Retinal pigment epithelial cell (primary cell): ENCODE data around the gene PHF8.

Experiments used
- DNase-seq: peaks from one replicate; pipeline ENCODE4 v3.0.0-alpha.2; 2010; ENCODE audit warnings: low read depth
- H3K4me3 ChIP-seq: 2 replicates; pipeline ENCODE4 v1.5.1; 2011; ENCODE audit warnings: mild to moderate bottlenecking, low read length, control low read depth, moderate library complexity
- TF ChIP-seq, protein P1 (sequence below): conservative IDR thresholded peaks from 2 replicates; pipeline ENCODE4 v1.5.1; 2011; ENCODE audit warnings: low read depth, low read length, control low read depth, inconsistent platforms

PHF8 gene

GRCh38 chrX:53984895-53985294, 59.4 kb downstream of the PHF8 start:
- no peak for DNase-seq
- TF ChIP-seq, protein P1, sequence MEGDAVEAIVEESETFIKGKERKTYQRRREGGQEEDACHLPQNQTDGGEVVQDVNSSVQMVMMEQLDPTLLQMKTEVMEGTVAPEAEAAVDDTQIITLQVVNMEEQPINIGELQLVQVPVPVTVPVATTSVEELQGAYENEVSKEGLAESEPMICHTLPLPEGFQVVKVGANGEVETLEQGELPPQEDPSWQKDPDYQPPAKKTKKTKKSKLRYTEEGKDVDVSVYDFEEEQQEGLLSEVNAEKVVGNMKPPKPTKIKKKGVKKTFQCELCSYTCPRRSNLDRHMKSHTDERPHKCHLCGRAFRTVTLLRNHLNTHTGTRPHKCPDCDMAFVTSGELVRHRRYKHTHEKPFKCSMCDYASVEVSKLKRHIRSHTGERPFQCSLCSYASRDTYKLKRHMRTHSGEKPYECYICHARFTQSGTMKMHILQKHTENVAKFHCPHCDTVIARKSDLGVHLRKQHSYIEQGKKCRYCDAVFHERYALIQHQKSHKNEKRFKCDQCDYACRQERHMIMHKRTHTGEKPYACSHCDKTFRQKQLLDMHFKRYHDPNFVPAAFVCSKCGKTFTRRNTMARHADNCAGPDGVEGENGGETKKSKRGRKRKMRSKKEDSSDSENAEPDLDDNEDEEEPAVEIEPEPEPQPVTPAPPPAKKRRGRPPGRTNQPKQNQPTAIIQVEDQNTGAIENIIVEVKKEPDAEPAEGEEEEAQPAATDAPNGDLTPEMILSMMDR, result no peak
- no peak overlapping the region for H3K4me3 ChIP-seq

DNA sequence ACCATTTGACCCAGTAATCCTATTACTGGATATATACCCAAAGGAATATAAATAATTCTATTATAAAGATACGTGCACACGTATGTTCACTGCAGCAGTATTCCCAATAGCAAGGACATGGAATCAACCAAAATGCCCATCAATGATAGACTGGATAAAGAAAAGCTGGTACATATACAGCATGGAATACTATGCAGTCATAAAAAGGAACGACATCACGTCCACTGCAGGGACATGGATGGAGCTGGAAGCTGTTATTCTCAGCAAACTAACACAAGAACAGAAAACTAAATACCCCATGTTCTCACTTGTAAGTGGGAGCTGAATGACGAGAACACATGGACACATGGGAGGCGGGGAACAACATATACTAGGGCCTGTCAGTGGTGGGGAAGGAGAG, 69.7 kb downstream of the PHF8 start:
- TF ChIP-seq, protein P1, result no peak
- no peak overlapping the region for H3K4me3 ChIP-seq
- DNase-seq, result no peak

DNA sequence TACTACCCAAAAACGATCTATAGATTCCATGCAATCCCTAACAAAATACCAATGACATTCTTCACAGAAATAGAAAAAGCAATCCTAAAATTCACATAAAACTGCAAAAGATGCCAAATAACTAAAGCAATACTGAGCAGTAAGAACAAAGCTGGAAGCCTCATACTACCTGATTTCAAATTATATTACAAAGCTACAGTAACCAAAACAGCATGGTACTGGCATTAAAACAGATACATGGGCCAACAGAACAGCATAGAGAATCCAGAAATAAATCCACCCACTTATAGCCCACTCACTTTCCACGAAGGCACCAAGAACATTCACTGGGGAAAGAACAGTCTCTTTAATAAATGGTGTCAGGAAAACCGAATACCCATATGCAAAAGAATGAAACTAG, 74.7 kb downstream of the PHF8 start:
- H3K4me3 ChIP-seq, result no peak overlapping the region
- TF ChIP-seq, protein P1, result no peak
- DNase-seq, result no peak

- peak; percentile 28 for DNase-seq
- H3K4me3 ChIP-seq, result no peak overlapping the region
- TF ChIP-seq, protein P1, result no peak
Observed at GRCh38 chrX:53950130-53950733, 94.0 kb downstream of the PHF8 start.

GRCh38 chrX:53940180-53940579, 104.1 kb downstream of the PHF8 start:
- no peak overlapping the region for H3K4me3 ChIP-seq
- no peak for DNase-seq
- TF ChIP-seq, protein P1, result no peak

DNA sequence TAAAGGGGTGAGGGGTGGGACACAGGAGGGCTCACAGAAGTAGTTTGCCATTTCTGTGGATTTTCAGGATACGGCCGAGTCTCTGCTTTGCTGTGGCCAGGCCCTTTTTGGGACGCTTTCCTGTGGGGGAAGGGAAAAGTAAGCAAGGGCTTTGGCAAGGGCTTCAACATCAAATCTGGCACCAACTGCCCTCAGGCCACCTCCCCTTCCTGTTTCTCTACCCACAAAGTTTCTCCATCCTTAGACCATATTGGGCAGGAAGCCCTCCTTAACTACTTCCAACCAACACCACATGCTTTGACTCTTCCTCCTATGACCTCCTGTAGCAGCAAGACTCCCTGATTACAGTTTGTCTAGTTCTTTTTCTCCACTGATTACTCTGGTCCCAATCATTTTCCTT, 105.1 kb downstream of the PHF8 start:
- H3K4me3 ChIP-seq, result no peak overlapping the region
- TF ChIP-seq, protein P1, result no peak
- DNase-seq, result no peak

GRCh38 chrX:53930515-53931380, 113.5 kb downstream of the PHF8 start:
- DNase-seq, result peak; percentile 35
- no peak overlapping the region for H3K4me3 ChIP-seq
- TF ChIP-seq, protein P1, result no peak
